ENCODE results near the gene KRTAP2-4.
"Not testable (repeated sequence)": the region's sequence is repeated elsewhere in the genome, so short reads cannot be mapped to it uniquely, and the experiment has no call there.

DNA sequence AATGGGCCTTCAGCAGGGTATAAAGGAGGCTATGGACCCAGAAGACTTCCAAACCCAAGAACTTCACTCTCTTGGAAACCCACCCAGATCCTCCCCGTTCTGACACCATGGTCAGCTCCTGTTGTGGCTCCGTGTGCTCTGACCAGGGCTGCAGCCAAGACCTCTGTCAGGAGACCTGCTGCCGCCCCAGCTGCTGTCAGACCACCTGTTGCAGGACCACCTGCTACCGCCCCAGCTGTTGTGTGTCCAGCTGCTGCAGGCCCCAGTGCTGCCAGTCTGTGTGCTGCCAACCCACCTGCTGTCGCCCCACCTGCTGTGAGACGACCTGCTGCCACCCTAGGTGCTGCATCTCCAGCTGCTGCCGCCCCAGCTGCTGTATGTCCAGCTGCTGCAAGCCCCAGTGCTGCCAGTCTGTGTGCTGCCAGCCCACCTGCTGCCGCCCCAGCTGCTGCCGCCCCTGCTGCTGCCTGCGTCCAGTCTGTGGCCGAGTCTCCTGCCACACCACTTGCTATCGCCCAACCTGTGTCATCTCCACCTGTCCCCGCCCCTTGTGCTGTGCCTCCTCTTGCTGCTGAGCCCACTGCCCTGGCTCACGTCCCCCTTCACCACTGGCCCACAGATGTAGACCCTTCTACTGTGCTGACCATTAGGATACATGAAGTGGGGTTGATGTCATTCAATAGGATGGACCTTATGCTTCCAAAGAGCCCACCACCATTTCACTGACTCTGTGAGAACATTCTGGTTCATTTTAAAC is 18.6 kb upstream of the KRTAP2-4 start, which contains the start of gene KRTAP4-7:
- TF ChIP-seq YY1 (IDR thresholded peaks at IDR 0.05; ENCODE audit: insufficient read depth, insufficient read length); SUZ12 (IDR thresholded peaks at IDR 0.05; ENCODE audit: extremely low read depth, insufficient read depth, insufficient read length); ZNF274 (IDR thresholded peaks at IDR 0.05; ENCODE audit: low read depth, low read length): not testable (repeated sequence)

Measured in NT2/D1 (cell line).